ENCODE results near the gene KLHL1.

Gene KLHL1

DNA sequence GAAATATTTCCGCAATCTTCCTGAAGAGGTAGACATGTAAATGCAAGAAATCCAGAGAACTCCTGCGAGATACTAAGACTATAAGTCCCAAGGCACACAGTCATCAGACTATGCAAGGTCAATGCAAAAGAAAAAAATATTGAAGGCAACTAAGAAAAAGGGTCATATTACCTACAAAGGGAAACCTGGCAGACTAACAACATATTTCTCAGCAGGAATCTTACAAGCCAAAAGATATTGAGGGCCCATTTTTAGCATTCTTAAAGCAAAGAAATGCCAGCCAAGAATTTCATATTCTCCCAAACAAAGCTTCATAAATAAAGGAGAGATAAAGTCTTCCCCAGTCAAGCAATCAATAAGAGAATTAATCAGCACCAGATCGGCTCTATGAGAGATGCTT is 299.1 kb downstream of the KLHL1 start:
- Histone ChIP-seq H3K4me1 (ENCODE audit: insufficient read depth, low read length) (no peaks in the 10 kb centered on the region), H2AFZ (ENCODE audit: low read depth, low read length) (no peak overlapping the region), H3K36me3 (ENCODE audit: insufficient read depth, low read length) (no peaks in the 10 kb centered on the region), H3K27me3 (ENCODE audit: insufficient read depth, low read length) (no peaks in the 10 kb centered on the region), H3K9me3 (ENCODE audit: low read length) (no peaks in the 10 kb centered on the region), H3K4me3 (ENCODE audit: low read length) (no peak overlapping the region)

DNA sequence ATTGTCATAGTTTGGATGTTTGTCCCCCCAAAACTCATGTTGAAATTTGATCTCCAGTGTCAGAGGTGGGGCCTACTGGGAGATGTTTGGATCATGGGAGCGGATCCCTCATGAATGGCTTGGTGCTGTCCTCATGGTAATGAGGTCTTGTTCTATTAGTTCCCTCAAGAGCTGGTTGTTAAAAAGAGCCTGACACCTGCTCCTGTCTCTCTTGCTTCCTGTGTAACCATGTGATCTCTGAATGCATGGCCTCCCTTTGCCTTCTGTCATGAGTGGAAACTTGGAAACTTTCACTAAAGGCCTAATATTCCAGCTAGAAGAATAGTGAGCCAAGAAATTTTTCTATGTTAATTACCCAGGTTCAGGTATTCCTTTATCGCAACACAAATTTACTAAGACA is 312.0 kb downstream of the KLHL1 start:
- H3K4me1 ChIP-seq (ENCODE audit: insufficient read depth, low read length) = peaks cover 7% of the 10 kb centered on the region

DNA sequence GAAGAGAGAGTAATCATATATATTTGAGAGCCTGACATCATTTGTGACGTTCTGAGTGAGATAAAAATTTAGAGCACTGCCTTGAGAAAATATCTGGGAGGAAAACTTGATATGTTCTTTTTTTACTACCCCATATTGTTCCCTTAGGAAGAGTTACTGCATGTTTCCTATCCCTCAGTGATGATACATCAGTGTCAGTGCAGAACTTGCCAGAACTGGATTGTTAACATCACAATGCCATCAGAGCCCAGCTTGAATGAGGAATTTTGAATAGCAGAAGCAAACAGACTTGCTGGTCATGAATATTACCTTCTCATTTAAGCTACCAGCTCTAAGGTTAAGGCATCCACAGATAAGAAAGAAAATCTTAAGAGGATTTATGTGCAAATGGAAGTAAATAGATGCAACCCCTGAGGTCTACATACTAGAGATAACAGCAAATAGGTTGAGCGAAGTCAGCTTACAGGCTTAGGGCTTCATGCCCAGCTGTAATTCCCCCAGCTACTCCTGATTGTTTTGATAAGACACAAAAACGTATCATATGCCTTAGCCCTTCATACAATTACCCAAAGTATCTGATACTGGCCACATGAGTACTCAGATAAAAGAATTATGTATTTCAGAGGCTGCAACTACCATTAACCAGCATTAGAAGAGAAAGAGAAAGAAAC is 314.3 kb downstream of the KLHL1 start:
- no peaks in the 10 kb centered on the region for H3K36me3 ChIP-seq (ENCODE audit: insufficient read depth, low read length)
- H3K27me3 ChIP-seq (ENCODE audit: insufficient read depth, low read length) = no peaks in the 10 kb centered on the region
- H2AFZ ChIP-seq (ENCODE audit: low read depth, low read length) = peak overlapping the region; percentile 80
- no peak overlapping the region for H3K4me3 ChIP-seq (ENCODE audit: low read length)
- peaks cover 7% of the 10 kb centered on the region for H3K4me1 ChIP-seq (ENCODE audit: insufficient read depth, low read length)
- H3K9me3 ChIP-seq (ENCODE audit: low read length) = no peaks in the 10 kb centered on the region

More for the DNA sequence above, 312.0 kb downstream of the KLHL1 start:
- H3K36me3 ChIP-seq (ENCODE audit: insufficient read depth, low read length) = no peaks in the 10 kb centered on the region
- H3K27me3 ChIP-seq (ENCODE audit: insufficient read depth, low read length) = no peaks in the 10 kb centered on the region
- no peaks in the 10 kb centered on the region for H3K9me3 ChIP-seq (ENCODE audit: low read length)
- H3K4me3 ChIP-seq (ENCODE audit: low read length) = no peak overlapping the region
- no peak overlapping the region for H2AFZ ChIP-seq (ENCODE audit: low read depth, low read length)

GRCh38 chr13:69776937-69777336 is 331.3 kb downstream of the KLHL1 start:
- no peaks in the 10 kb centered on the region for H3K27me3 ChIP-seq (ENCODE audit: insufficient read depth, low read length)
- H2AFZ ChIP-seq (ENCODE audit: low read depth, low read length) = no peak overlapping the region
- no peaks in the 10 kb centered on the region for H3K36me3 ChIP-seq (ENCODE audit: insufficient read depth, low read length)
- no peaks in the 10 kb centered on the region for H3K9me3 ChIP-seq (ENCODE audit: low read length)
- H3K4me3 ChIP-seq (ENCODE audit: low read length) = no peak overlapping the region
- no peaks in the 10 kb centered on the region for H3K4me1 ChIP-seq (ENCODE audit: insufficient read depth, low read length)

DNA sequence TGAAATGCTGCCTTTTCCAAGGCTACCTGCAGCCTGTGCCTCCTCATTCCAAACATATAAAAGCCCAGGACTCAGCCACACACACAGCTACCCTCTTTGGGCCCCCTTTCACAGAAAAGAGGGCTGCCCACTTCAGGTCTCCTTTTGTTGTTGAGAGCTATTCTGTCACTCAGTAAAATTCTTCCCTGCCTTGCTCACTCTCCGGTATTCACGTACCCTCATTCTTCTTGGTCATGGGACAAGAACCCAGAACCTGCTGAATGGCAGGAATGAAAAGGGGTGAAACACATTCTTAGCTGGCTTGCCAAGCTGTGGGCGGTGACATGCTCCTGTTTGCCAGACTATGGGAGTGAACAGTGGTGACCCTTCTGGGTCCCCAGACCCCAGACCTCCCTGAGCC is 338.6 kb downstream of the KLHL1 start:
- H3K36me3 ChIP-seq (ENCODE audit: insufficient read depth, low read length) = no peaks in the 10 kb centered on the region
- no peaks in the 10 kb centered on the region for H3K4me1 ChIP-seq (ENCODE audit: insufficient read depth, low read length)
- H3K27me3 ChIP-seq (ENCODE audit: insufficient read depth, low read length) = no peaks in the 10 kb centered on the region
- no peak overlapping the region for H2AFZ ChIP-seq (ENCODE audit: low read depth, low read length)
- H3K4me3 ChIP-seq (ENCODE audit: low read length) = no peak overlapping the region
- H3K9me3 ChIP-seq (ENCODE audit: low read length) = no peaks in the 10 kb centered on the region

- Histone ChIP-seq H2AFZ (ENCODE audit: low read depth, low read length) (no peak overlapping the region), H3K27me3 (ENCODE audit: insufficient read depth, low read length) (no peaks in the 10 kb centered on the region), H3K9me3 (ENCODE audit: low read length) (no peaks in the 10 kb centered on the region), H3K36me3 (ENCODE audit: insufficient read depth, low read length) (no peaks in the 10 kb centered on the region), H3K4me3 (ENCODE audit: low read length) (no peak overlapping the region), H3K4me1 (ENCODE audit: insufficient read depth, low read length) (no peaks in the 10 kb centered on the region)
These were observed 346.7 kb downstream of the KLHL1 start for GRCh38 chr13:69761581-69761980.

- H3K9me3 ChIP-seq (ENCODE audit: low read length) = no peaks in the 10 kb centered on the region
- no peaks in the 10 kb centered on the region for H3K36me3 ChIP-seq (ENCODE audit: insufficient read depth, low read length)
- no peak overlapping the region for H2AFZ ChIP-seq (ENCODE audit: low read depth, low read length)
- H3K4me1 ChIP-seq (ENCODE audit: insufficient read depth, low read length) = no peaks in the 10 kb centered on the region
- H3K27me3 ChIP-seq (ENCODE audit: insufficient read depth, low read length) = no peaks in the 10 kb centered on the region
- H3K4me3 ChIP-seq (ENCODE audit: low read length) = no peak overlapping the region
These were observed 353.2 kb downstream of the KLHL1 start for GRCh38 chr13:69755101-69755500.

GRCh38 chr13:69751259-69751658 is 357.0 kb downstream of the KLHL1 start:
- no peak overlapping the region for H2AFZ ChIP-seq (ENCODE audit: low read depth, low read length)
- no peaks in the 10 kb centered on the region for H3K4me1 ChIP-seq (ENCODE audit: insufficient read depth, low read length)
- no peaks in the 10 kb centered on the region for H3K27me3 ChIP-seq (ENCODE audit: insufficient read depth, low read length)
- no peaks in the 10 kb centered on the region for H3K36me3 ChIP-seq (ENCODE audit: insufficient read depth, low read length)
- no peaks in the 10 kb centered on the region for H3K9me3 ChIP-seq (ENCODE audit: low read length)
- no peak overlapping the region for H3K4me3 ChIP-seq (ENCODE audit: low read length)

DNA sequence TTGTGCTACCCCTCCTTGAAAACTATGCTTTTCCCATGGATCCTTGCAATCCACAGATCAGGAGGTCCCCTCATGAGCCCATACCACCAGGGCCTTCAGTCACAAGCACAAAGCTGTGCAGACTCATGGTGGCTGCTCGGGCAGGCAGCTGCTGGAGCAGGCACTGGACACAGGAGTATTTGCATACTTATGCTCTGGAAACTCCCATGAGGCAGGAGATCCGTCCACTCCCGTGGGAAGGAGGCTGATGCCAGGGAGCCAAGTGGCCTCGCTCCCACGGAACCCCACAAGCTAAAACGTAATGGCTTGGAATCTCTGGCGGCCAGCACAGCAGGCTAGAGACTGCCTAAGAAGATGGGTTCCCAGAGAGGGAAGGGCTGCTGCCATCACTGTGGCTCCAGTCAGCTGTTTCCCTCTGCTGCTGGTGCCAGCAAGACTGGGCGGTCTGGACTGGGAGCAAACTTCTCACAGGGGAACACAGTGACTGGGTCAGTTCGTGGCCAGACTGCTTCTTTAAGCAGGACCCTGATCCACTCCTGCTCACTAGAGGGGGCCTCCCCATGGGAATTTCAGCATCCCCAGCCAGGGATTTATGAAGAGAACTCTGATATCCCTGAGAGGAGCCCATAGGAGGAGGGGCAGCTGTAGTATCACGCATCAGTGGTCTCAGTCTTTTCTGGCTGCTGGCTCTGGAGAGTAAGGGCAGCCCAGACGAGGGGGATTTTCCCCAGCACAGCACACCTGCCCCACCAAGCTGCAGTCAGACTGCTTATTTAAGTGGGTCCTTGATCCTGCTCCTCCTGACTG is 370.9 kb downstream of the KLHL1 start:
- no peak overlapping the region for H2AFZ ChIP-seq (ENCODE audit: low read depth, low read length)
- no peaks in the 10 kb centered on the region for H3K9me3 ChIP-seq (ENCODE audit: low read length)
- no peak overlapping the region for H3K4me3 ChIP-seq (ENCODE audit: low read length)
- no peaks in the 10 kb centered on the region for H3K36me3 ChIP-seq (ENCODE audit: insufficient read depth, low read length)
- H3K4me1 ChIP-seq (ENCODE audit: insufficient read depth, low read length) = no peaks in the 10 kb centered on the region
- H3K27me3 ChIP-seq (ENCODE audit: insufficient read depth, low read length) = no peaks in the 10 kb centered on the region

GRCh38 chr13:69721631-69722030 is 386.6 kb downstream of the KLHL1 start:
- H2AFZ ChIP-seq (ENCODE audit: low read depth, low read length) = no peak overlapping the region
- H3K9me3 ChIP-seq (ENCODE audit: low read length) = no peaks in the 10 kb centered on the region
- H3K27me3 ChIP-seq (ENCODE audit: insufficient read depth, low read length) = no peaks in the 10 kb centered on the region
- no peaks in the 10 kb centered on the region for H3K4me1 ChIP-seq (ENCODE audit: insufficient read depth, low read length)
- no peaks in the 10 kb centered on the region for H3K36me3 ChIP-seq (ENCODE audit: insufficient read depth, low read length)
- H3K4me3 ChIP-seq (ENCODE audit: low read length) = no peak overlapping the region

- H2AFZ ChIP-seq (ENCODE audit: low read depth, low read length) = no peak overlapping the region
- H3K4me1 ChIP-seq (ENCODE audit: insufficient read depth, low read length) = no peaks in the 10 kb centered on the region
- no peaks in the 10 kb centered on the region for H3K36me3 ChIP-seq (ENCODE audit: insufficient read depth, low read length)
- no peaks in the 10 kb centered on the region for H3K27me3 ChIP-seq (ENCODE audit: insufficient read depth, low read length)
- no peaks in the 10 kb centered on the region for H3K9me3 ChIP-seq (ENCODE audit: low read length)
- no peak overlapping the region for H3K4me3 ChIP-seq (ENCODE audit: low read length)
These were observed 387.8 kb downstream of the KLHL1 start for GRCh38 chr13:69720278-69720983.

DNA sequence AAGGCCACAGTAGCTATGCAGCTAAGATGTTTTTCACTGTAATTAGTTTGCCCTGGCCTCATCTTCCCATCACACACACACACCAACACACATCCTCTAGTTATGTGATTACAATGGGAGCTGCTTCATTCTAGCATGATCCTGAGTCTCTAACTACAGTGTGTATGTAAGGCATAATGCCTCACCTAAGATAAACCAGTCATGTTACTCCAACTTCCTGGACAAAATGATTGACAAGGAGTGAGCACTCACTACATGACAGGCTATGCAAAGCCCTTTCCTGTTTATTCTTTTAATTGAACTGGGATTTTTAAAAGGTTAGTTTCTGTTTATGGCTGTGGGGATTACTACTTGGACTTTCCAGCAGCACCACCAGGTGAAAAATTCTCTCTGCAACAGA is 401.4 kb downstream of the KLHL1 start:
- Histone ChIP-seq H3K27me3 (ENCODE audit: insufficient read depth, low read length) (no peaks in the 10 kb centered on the region), H3K4me3 (ENCODE audit: low read length) (no peak overlapping the region), H3K36me3 (ENCODE audit: insufficient read depth, low read length) (no peaks in the 10 kb centered on the region), H3K4me1 (ENCODE audit: insufficient read depth, low read length) (no peaks in the 10 kb centered on the region), H3K9me3 (ENCODE audit: low read length) (no peaks in the 10 kb centered on the region), H2AFZ (ENCODE audit: low read depth, low read length) (peak overlapping the region; percentile 32)

GRCh38 chr13:69704311-69704710 is 403.9 kb downstream of the KLHL1 start:
- no peaks in the 10 kb centered on the region for H3K4me1 ChIP-seq (ENCODE audit: insufficient read depth, low read length)
- H3K9me3 ChIP-seq (ENCODE audit: low read length) = no peaks in the 10 kb centered on the region
- no peaks in the 10 kb centered on the region for H3K36me3 ChIP-seq (ENCODE audit: insufficient read depth, low read length)
- no peak overlapping the region for H3K4me3 ChIP-seq (ENCODE audit: low read length)
- H2AFZ ChIP-seq (ENCODE audit: low read depth, low read length) = no peak overlapping the region
- no peaks in the 10 kb centered on the region for H3K27me3 ChIP-seq (ENCODE audit: insufficient read depth, low read length)
